CD14-positive monocyte (primary cell): ENCODE data around the gene VIM. TPM values are rescaled to one million over a fixed set of nuclear protein-coding genes. Genes with fewer than 3 reads are reported as not detected.

Experiments used
- DNase-seq, 3 donors: peaks; one replicate each; pipeline ENCODE4 v3.0.0-alpha.2; 2011 to 2022
- H2AFZ ChIP-seq: 2 replicates; pipeline ENCODE4 v1.6.0; 2012; ENCODE audit warnings: mild to moderate bottlenecking, low read depth, low read length, inconsistent platforms; ENCODE audit not compliant: insufficient read depth, poor library complexity, severe bottlenecking
- H3K27ac ChIP-seq, 2 donors: 1 replicate in 1 of 2; 2 replicates in 1 of 2; pipeline ENCODE4 v1.5.1; 2012 to 2013; ENCODE audit warnings: low read length in 2 of 2, control low read depth in 1 of 2, inconsistent platforms in 1 of 2, low read depth in 1 of 2, mild to moderate bottlenecking in 1 of 2
- H3K27me3 ChIP-seq, 2 donors: one replicate each; pipeline versions ENCODE4 v1.6.0 to v1.6.1; 2011 to 2013; ENCODE audit warnings: low read length in 2 of 2; ENCODE audit not compliant: control insufficient read depth in 2 of 2, insufficient read depth in 2 of 2
- H3K36me3 ChIP-seq, 2 donors: replicated peaks in 1 of 2; 1 replicate in 1 of 2; 2 replicates in 1 of 2; pipeline versions ENCODE4 v1.5.1 to v1.6.1; 2012 to 2013; ENCODE audit warnings: low read length in 2 of 2, control low read depth in 1 of 2, inconsistent platforms in 1 of 2, mild to moderate bottlenecking in 1 of 2; ENCODE audit not compliant: insufficient read depth in 2 of 2, control insufficient read depth in 1 of 2
- H3K4me1 ChIP-seq, 2 donors: 1 replicate in 1 of 2; 2 replicates in 1 of 2; pipeline versions ENCODE4 v1.5.1 to v1.6.1; 2012 to 2013; ENCODE audit warnings: low read length in 2 of 2, control low read depth in 1 of 2, inconsistent platforms in 1 of 2, mild to moderate bottlenecking in 1 of 2, moderate library complexity in 1 of 2; ENCODE audit not compliant: insufficient read depth in 2 of 2, control insufficient read depth in 1 of 2
- H3K4me2 ChIP-seq: replicated peaks from 2 replicates; pipeline ENCODE3; 2012; ENCODE audit warnings: low read length, moderate library complexity, mild to moderate bottlenecking; ENCODE audit not compliant: poor library complexity, severe bottlenecking; ENCODE audit errors: extremely low read depth
- H3K4me3 ChIP-seq, 3 experiments: fragments of 200-600 bp in 1 of 3; sonication (generic) in 1 of 3; replicated peaks in 1 of 3; 1 replicate in 2 of 3; 2 replicates in 1 of 3; pipeline ENCODE4 v1.5.1; 2011 to 2013; ENCODE audit warnings: low read length in 3 of 3, mild to moderate bottlenecking in 3 of 3, control low read depth in 2 of 3, low read depth in 2 of 3, inconsistent platforms in 1 of 3, moderate library complexity in 1 of 3
- H3K79me2 ChIP-seq: 2 replicates; pipeline ENCODE4 v1.6.0; 2012; ENCODE audit warnings: mild to moderate bottlenecking, control low read depth, inconsistent platforms, low read length, moderate library complexity; ENCODE audit not compliant: insufficient read depth
- H3K9ac ChIP-seq: 2 replicates; pipeline ENCODE4 v1.6.0; 2017; ENCODE audit warnings: low read length, mild to moderate bottlenecking; ENCODE audit not compliant: insufficient read depth, poor library complexity, severe bottlenecking
- H3K9me3 ChIP-seq, 2 donors: replicated peaks in 1 of 2; 1 replicate in 1 of 2; 2 replicates in 1 of 2; pipeline versions ENCODE4 v1.5.1 to v1.6.1; 2012 to 2013; ENCODE audit warnings: low read length in 2 of 2, control low read depth in 1 of 2; ENCODE audit not compliant: control insufficient read depth in 1 of 2, insufficient read depth in 1 of 2
- H4K20me1 ChIP-seq: 2 replicates; pipeline ENCODE4 v1.6.0; 2012; ENCODE audit warnings: mild to moderate bottlenecking, low read length, control low read depth, moderate library complexity; ENCODE audit not compliant: insufficient read depth
- H3K27ac Mint-ChIP-seq, 7 donors: one replicate each; pipeline ENCODE4 v1.8.0; 2020; ENCODE audit warnings: mild to moderate bottlenecking in 7 of 7, mixed read lengths in 7 of 7, moderate library complexity in 6 of 7, inconsistent platforms in 2 of 7
- H3K27me3 Mint-ChIP-seq, 3 donors: one replicate each; pipeline ENCODE4 v1.8.0; 2021 to 2022; ENCODE audit warnings: low read depth in 3 of 3, mild to moderate bottlenecking in 3 of 3, mixed read lengths in 3 of 3, moderate library complexity in 3 of 3, inconsistent platforms in 1 of 3
- H3K36me3 Mint-ChIP-seq, 2 donors: one replicate each; pipeline ENCODE4 v1.8.0; 2020; ENCODE audit warnings: mixed read lengths in 2 of 2, inconsistent platforms in 1 of 2, mild to moderate bottlenecking in 1 of 2
- H3K4me1 Mint-ChIP-seq: one replicate; pipeline ENCODE4 v1.8.0; 2020; ENCODE audit warnings: mild to moderate bottlenecking, mixed read lengths
- H3K4me3 Mint-ChIP-seq, 2 donors: one replicate each; pipeline ENCODE4 v1.8.0; 2020; ENCODE audit warnings: mild to moderate bottlenecking in 2 of 2, mixed read lengths in 2 of 2, moderate library complexity in 1 of 2
- H3K9me3 Mint-ChIP-seq, 7 donors: one replicate each; pipeline ENCODE4 v1.8.0; 2020 to 2022; ENCODE audit warnings: mixed read lengths in 7 of 7, mild to moderate bottlenecking in 6 of 7, moderate library complexity in 6 of 7, inconsistent platforms in 2 of 7
- CTCF ChIP-seq: fragments of 200-600 bp; IDR thresholded peaks from one replicate; pipeline ENCODE4 v1.8.0; 2022; ENCODE audit warnings: antibody characterized with exemption, mild to moderate bottlenecking
- WGBS: methylation state at CpG from one replicate; pipeline ENCODE4 v1.1.5; 2013; ENCODE audit warnings: missing lambda C conversion rate; ENCODE audit not compliant: insufficient coverage; 5-methylcytosine and 5-hydroxymethylcytosine counted together
- intact Hi-C, 2 donors: fragments of 100-400 bp; cut with micrococcal nuclease; formaldehyde crosslinking; loops; one replicate each; pipeline versions ENCODE4 v1.15.0 to v1.15.1; 2023
- polyA plus RNA-seq, 3 donors: library from polyadenylated mRNA; depleted of rRNA in 1 of 3; unstranded in 2 of 3; stranded (reverse) in 1 of 3; fragments of 300-500 nt in 2 of 3; fragments of >200 nt in 1 of 3; fragmentation: Illumina TruSeq in 2 of 3; gene quantifications; 1 replicate in 2 of 3; 2 replicates in 1 of 3; pipeline ENCODE4 v1.2.3, GENCODE V29; 2012 to 2021

VIM gene
- polyA plus RNA-seq, 3 donors, result 697 to 4,055 (median 932) TPM

- Histone ChIP-seq H4K20me1 (peaks cover 94% of the 10 kb centered on the region), H3K27ac (peak overlapping the region; percentile 7 to 22), H2AFZ (no peak overlapping the region), H3K27me3 (no peaks in the 10 kb centered on the region), H3K9ac (no peak overlapping the region), H3K79me2 (peaks cover 55% of the 10 kb centered on the region), H3K4me1 (peaks cover 22 to 46% of the 10 kb centered on the region in 2 donors), H3K4me3 (no peak overlapping the region), H3K36me3 (peaks cover 75 to 76% of the 10 kb centered on the region in 2 donors), H3K9me3 (no peaks in the 10 kb centered on the region), H3K4me2 (no peak overlapping the region)
- Mint-ChIP-seq H3K36me3 (peaks cover 73 to 89% of the 10 kb centered on the region in 2 donors), H3K27ac (peak overlapping the region; percentile 57 to 87 (median 79)), H3K27me3 (peaks cover 0 to 17% (median 2%) of the 10 kb centered on the region in 3 donors), H3K9me3 (peaks cover 0 to 12% (median 2%) of the 10 kb centered on the region in 7 donors), H3K4me1 (peaks cover 34% of the 10 kb centered on the region), H3K4me3 (no peak overlapping the region)
- 97% methylated on average over 13 of the region's 14 CpGs for WGBS
- TF ChIP-seq CTCF, result no peak
- intact Hi-C loops, result loop anchor here in 1 of 2 donors (10.0 kb wide), 1 partner anchor 329 kb away; no protein-coding TSS in a partner anchor
- DNase-seq, result peak in 1 of 3 donors; percentile 21
Observed at GRCh38 chr10:17233286-17233991, 5.4 kb downstream of the VIM start.

GRCh38 chr10:17234431-17234945 is 6.4 kb downstream of the VIM start:
- peaks cover 75 to 76% of the 10 kb centered on the region in 2 donors for H3K36me3 ChIP-seq
- peak overlapping the region in 1 of 2 donors; percentile 66 for H3K4me3 Mint-ChIP-seq

More at GRCh38 chr10:17234431-17234945, 6.4 kb downstream of the VIM start:
- H3K27ac ChIP-seq, result peak overlapping the region; percentile 17 to 54
- H3K27me3 ChIP-seq, result no peaks in the 10 kb centered on the region
- Mint-ChIP-seq H3K4me1 (peaks cover 34% of the 10 kb centered on the region), H3K9me3 (peaks cover 0 to 11% (median 2%) of the 10 kb centered on the region in 7 donors), H3K27ac (peak overlapping the region; percentile 70 to 87 (median 79)), H3K36me3 (peaks cover 73 to 87% of the 10 kb centered on the region in 2 donors), H3K27me3 (peaks cover 0 to 14% (median 2%) of the 10 kb centered on the region in 3 donors)
- H3K4me2 ChIP-seq, result no peak overlapping the region
- no peaks in the 10 kb centered on the region for H3K9me3 ChIP-seq
- H4K20me1 ChIP-seq, result peaks cover 96% of the 10 kb centered on the region
- no peak for DNase-seq
- peaks cover 51% of the 10 kb centered on the region for H3K79me2 ChIP-seq
- 100% methylated on average over 4 of the region's 5 CpGs for WGBS
- H3K4me3 ChIP-seq, result no peak overlapping the region
- H3K4me1 ChIP-seq, result peaks cover 22 to 46% of the 10 kb centered on the region in 2 donors
- intact Hi-C loops, result loop anchor here in 1 of 2 donors (10.0 kb wide), 1 partner anchor 330 kb away; no protein-coding TSS in a partner anchor
- H3K9ac ChIP-seq, result no peak overlapping the region
- no peak for TF ChIP-seq CTCF
- no peak overlapping the region for H2AFZ ChIP-seq
